GM18505 (cell line): ENCODE measurements around the gene AKAP13.

ENCODE experiments used
- ATAC-seq: cut with Tn5 transposase; IDR thresholded peaks from one replicate; pipeline ENCODE4 v1.9.1; 2021; ENCODE audit not compliant: unreplicated experiment
- POLR2A ChIP-seq: IDR thresholded peaks from 4 replicates; pipeline ENCODE4 v1.6.1; 2011; ENCODE audit warnings: borderline replicate concordance; ENCODE audit not compliant: insufficient read depth, insufficient read length; ENCODE audit errors: extremely low read depth

The AKAP13 gene

GRCh38 chr15:85687329-85687728 lies 306.9 kb downstream of the AKAP13 start:
- no peak for ATAC-seq

DNA sequence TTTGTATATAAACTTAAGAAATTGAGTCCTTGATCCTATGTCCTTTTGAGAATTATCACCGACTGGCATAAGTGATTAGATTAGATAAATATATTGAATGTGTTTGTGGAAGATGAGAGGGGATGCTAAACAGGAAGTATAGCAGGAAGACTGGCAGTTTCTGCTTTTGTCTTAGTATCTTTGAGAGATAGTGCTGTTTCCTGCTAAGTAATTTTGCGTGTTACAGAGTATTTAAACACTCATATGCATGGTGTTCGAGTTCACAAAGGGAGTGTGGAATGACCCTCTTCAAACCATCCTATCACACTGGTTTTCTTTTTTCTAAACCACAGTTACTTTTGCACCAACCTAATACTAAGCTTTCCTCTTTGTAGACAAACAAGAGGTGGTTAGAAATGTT lies 308.3 kb downstream of the AKAP13 start:
- no peak for ATAC-seq
- TF ChIP-seq POLR2A = no peak

More at GRCh38 chr15:85687329-85687728, 306.9 kb downstream of the AKAP13 start:
- no peak for TF ChIP-seq POLR2A

DNA sequence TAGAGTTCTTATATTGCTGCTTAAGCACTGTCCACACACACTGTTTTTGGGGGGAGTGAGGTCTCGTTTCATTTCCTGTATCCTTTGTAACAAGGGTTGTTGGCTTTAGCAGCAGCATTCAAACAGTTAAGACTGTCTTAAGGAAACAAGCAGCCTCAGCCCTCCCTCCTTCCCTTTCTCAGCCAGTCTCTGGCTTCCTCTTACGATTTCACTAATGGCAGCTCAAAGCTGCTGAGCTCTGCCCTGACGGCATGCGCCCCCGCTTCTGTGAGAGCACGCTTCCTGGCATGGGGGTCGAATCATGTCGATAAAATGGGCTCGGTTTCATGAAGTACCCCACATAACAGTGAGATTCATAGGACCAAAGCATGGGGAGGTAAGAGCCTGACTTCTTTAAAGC lies 309.3 kb downstream of the AKAP13 start:
- peak; percentile 37 for ATAC-seq
- peak; percentile 78 for TF ChIP-seq POLR2A

GRCh38 chr15:85690561-85691231 lies 310.3 kb downstream of the AKAP13 start:
- ATAC-seq = peak; percentile 40

DNA sequence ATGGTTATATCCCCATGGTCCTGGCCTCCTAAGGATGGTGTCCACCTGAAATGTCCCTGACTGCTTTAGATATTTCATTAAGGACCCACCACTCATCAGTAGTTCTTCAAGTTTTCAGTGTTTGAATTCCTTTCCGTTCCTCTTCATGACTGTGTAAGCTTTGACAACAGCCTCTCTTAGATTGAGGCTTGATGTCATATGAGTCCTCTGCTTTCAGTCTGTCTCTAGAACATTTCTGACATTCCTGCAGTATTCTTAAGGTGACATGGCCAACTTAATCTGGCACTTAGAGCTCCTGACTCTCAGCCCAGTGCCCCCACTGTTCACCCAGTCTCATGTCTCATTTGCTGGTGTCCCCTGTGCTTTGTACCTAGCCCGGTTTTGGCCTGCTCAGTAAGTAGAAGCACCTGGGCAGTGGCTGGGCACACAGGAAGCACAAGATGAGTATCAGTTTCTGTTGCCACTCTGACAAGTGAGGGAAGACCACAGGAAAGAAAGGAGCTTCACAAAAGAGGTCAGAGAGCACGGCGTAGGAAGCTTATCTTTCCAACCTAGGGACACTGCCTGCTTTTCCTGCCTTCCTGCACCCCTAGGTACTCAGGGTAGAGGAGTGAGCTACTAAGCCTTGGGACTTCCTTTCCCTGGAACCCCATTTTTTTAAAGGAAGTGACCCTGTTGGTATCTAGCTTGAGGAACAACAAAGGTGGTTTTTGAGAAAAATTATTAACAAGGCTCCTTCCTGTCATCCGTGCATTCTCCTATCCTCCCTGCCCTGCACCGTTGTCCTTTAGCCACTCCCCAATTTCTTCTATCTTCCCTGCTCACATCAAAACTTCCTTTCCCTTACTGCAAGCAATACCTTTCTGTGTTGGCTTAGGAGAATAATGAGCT lies 311.2 kb downstream of the AKAP13 start:
- peak; percentile 15 for TF ChIP-seq POLR2A
- ATAC-seq = peak; percentile 32

More at GRCh38 chr15:85690561-85691231, 310.3 kb downstream of the AKAP13 start:
- TF ChIP-seq POLR2A = no peak

GRCh38 chr15:85692321-85692720 lies 311.9 kb downstream of the AKAP13 start:
- no peak for TF ChIP-seq POLR2A
- no peak for ATAC-seq

DNA sequence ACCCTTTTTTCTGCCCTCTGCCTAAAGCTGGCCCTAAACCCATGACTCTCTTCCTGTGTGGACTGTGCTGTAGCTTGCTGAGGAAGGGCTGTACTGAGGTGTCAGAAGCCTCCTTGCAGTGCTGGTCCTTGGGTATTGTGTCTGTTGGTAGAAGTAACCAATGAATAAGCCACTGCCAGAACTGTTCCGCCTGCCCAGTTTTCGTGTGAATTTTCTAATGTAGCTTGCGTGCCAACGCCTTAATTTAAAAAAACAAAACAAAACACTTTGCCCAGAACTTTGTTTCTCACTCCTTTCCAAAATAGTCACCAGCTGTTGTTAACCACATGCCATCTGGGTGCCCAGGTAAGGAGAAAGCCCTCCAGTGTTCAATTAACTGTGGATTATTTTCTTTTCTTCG lies 312.5 kb downstream of the AKAP13 start:
- peak; percentile 42 for TF ChIP-seq POLR2A
- ATAC-seq = peak; percentile 44

DNA sequence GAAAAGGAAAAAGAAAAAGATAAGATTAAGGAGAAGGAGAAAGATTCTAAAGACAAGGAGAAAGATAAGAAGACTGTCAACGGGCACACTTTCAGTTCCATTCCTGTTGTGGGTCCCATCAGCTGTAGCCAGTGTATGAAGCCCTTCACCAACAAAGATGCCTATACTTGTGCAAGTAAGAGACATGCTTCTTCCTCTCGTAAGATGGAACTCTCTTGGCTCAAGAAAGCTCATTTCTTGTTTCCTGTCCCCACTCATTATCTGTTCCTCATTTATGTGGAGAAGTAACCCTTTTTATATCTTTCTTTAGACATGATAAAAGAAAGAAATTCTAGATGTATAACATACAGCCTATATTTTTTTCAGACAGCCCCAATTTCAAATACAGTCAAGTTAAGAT lies 312.9 kb downstream of the AKAP13 start:
- peak; percentile 20 for ATAC-seq

DNA sequence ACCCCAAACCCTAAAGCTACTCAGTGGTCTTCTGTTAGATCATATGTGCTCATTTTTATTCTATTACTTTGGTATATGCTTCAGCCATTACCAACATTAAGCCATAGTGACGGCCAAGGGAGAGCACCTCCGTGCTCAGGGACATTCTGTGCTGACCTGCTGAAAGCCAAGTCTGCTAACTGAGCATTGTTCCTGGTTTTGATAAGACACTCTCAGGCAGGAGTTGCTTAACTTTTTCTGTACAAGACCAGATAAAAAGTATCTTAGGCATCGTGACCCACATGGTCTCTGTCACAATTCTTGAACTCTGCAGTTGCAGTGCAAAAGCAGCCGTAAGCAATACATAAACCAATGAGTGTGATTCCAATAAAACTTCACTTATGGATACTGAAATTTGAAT lies 313.7 kb downstream of the AKAP13 start:
- no peak for ATAC-seq
- no peak for TF ChIP-seq POLR2A

More for the DNA sequence above, 312.9 kb downstream of the AKAP13 start:
- no peak for TF ChIP-seq POLR2A

- ATAC-seq = no peak
- no peak for TF ChIP-seq POLR2A
Measured at GRCh38 chr15:85700767-85701166, 320.4 kb downstream of the AKAP13 start.

GRCh38 chr15:85702321-85703101 lies 322.1 kb downstream of the AKAP13 start:
- ATAC-seq = no peak
- no peak for TF ChIP-seq POLR2A

GRCh38 chr15:85704066-85704465 lies 323.7 kb downstream of the AKAP13 start:
- TF ChIP-seq POLR2A = peak; percentile 24
- no peak for ATAC-seq
